GM23338 (cell line): Measurements from ENCODE around the gene MIGA1. TPM values are rescaled to one million over a fixed set of nuclear protein-coding genes. Genes with fewer than 3 reads are reported as not detected.
A peak's percentile ranks its signal among the peaks of the same experiment; 100 is the strongest.

ENCODE experiments used
- ATAC-seq: fragments of 200-7000 bp; cut with Tn5 transposase; 3 replicates; pipeline ENCODE4 v1.9.1; 2020
- DNase-seq: peaks from one replicate; pipeline ENCODE4 v3.0.0-alpha.2; 2015; ENCODE audit warnings: low spot score
- H2AFZ ChIP-seq: fragments of 200-600 bp; sonication (generic); 2 replicates; pipeline ENCODE4 v1.8.0; 2016; ENCODE audit warnings: antibody characterized with exemption, mild to moderate bottlenecking, moderate library complexity
- H3F3A ChIP-seq: fragments of 200-600 bp; sonication (generic); replicated peaks from 2 replicates; pipeline ENCODE4 v1.8.0; 2017; ENCODE audit warnings: antibody characterized with exemption, mixed run types, low read depth
- H3K27ac ChIP-seq: fragments of 200-600 bp; sonication (generic); 2 replicates; pipeline ENCODE4 v1.6.1; 2016; ENCODE audit warnings: low read depth
- H3K27me3 ChIP-seq: fragments of 200-600 bp; sonication (generic); 2 replicates; pipeline ENCODE4 v1.8.0; 2016; ENCODE audit warnings: mild to moderate bottlenecking, mixed run types, moderate library complexity; ENCODE audit not compliant: insufficient read depth
- H3K36me3 ChIP-seq: fragments of 200-600 bp; sonication (generic); 2 replicates; pipeline ENCODE4 v1.8.0; 2016; ENCODE audit warnings: mild to moderate bottlenecking; ENCODE audit not compliant: insufficient read depth
- H3K4me1 ChIP-seq: fragments of 200-600 bp; sonication (generic); 2 replicates; pipeline ENCODE4 v1.8.0; 2016; ENCODE audit warnings: mild to moderate bottlenecking, moderate library complexity; ENCODE audit not compliant: insufficient read depth
- H3K4me2 ChIP-seq: fragments of 200-600 bp; sonication (generic); 2 replicates; pipeline ENCODE4 v1.7.1; 2017; ENCODE audit warnings: mixed run types
- H3K4me3 ChIP-seq: fragments of 200-600 bp; sonication (generic); 2 replicates; pipeline ENCODE4 v1.6.1; 2016; ENCODE audit warnings: mixed run types
- H3K79me2 ChIP-seq: fragments of 200-600 bp; sonication (generic); replicated peaks from 2 replicates; pipeline ENCODE4 v1.8.0; 2017; ENCODE audit warnings: mild to moderate bottlenecking; ENCODE audit not compliant: insufficient read depth
- H3K9me2 ChIP-seq: fragments of 200-600 bp; sonication (generic); 2 replicates; pipeline ENCODE4 v1.8.0; 2017; ENCODE audit not compliant: insufficient read depth
- H4K20me1 ChIP-seq: fragments of 200-600 bp; sonication (generic); replicated peaks from 2 replicates; pipeline ENCODE4 v1.8.0; 2017; ENCODE audit warnings: mild to moderate bottlenecking; ENCODE audit not compliant: insufficient read depth
- H3K27ac Mint-ChIP-seq: 2 replicates; pipeline ENCODE4 v1.8.0; 2020; ENCODE audit warnings: inconsistent platforms, mild to moderate bottlenecking, moderate library complexity, mixed read lengths
- H3K27me3 Mint-ChIP-seq: 3 replicates; pipeline ENCODE4 v1.8.0; 2022; ENCODE audit warnings: low read depth, mild to moderate bottlenecking, moderate library complexity, mixed read lengths, inconsistent platforms; ENCODE audit not compliant: insufficient read depth, poor library complexity
- H3K36me3 Mint-ChIP-seq: 3 replicates; pipeline ENCODE4 v1.8.0; 2021; ENCODE audit warnings: low read depth, mild to moderate bottlenecking, inconsistent platforms, moderate library complexity, mixed read lengths
- H3K4me1 Mint-ChIP-seq: 3 replicates; pipeline ENCODE4 v1.8.0; 2020; ENCODE audit warnings: mild to moderate bottlenecking, inconsistent platforms, mixed read lengths
- H3K4me3 Mint-ChIP-seq: 3 replicates; pipeline ENCODE4 v1.8.0; 2021; ENCODE audit warnings: moderate library complexity, mild to moderate bottlenecking, inconsistent platforms, mixed read lengths
- H3K9me3 Mint-ChIP-seq: 3 replicates; pipeline ENCODE4 v1.8.0; 2020; ENCODE audit warnings: moderate library complexity, mild to moderate bottlenecking, inconsistent platforms, mixed read lengths
- CTCF ChIP-seq, 2 experiments: fragments of 200-600 bp in 1 of 2; sonication (generic) in 1 of 2; conservative IDR thresholded peaks; 2 replicates each; pipeline versions ENCODE4 v1.5.1 to v1.6.1; 2016 to 2017; ENCODE audit warnings: antibody characterized with exemption in 2 of 2, low read depth in 2 of 2, mild to moderate bottlenecking in 2 of 2, moderate library complexity in 1 of 2
- EZH2 ChIP-seq: fragments of 200-600 bp; sonication (generic); IDR thresholded peaks from one replicate; pipeline ENCODE4 v1.8.0; 2017; ENCODE audit warnings: antibody characterized with exemption, mild to moderate bottlenecking, low read depth; ENCODE audit not compliant: unreplicated experiment
- EZH2phosphoT487 ChIP-seq: fragments of 200-600 bp; sonication (generic); IDR thresholded peaks from one replicate; pipeline ENCODE4 v1.8.1; 2018; ENCODE audit warnings: antibody characterized with exemption; ENCODE audit not compliant: unreplicated experiment
- JUNB ChIP-seq: IDR thresholded peaks from one replicate; pipeline ENCODE4 v1.6.1; 2016; ENCODE audit warnings: antibody characterized with exemption; ENCODE audit not compliant: unreplicated experiment
- NANOG ChIP-seq: IDR thresholded peaks from 2 replicates; pipeline ENCODE4 v1.6.1; 2016; ENCODE audit warnings: antibody characterized with exemption, borderline replicate concordance
- POLR2AphosphoS5 ChIP-seq: IDR thresholded peaks from 2 replicates; pipeline ENCODE4 v1.6.1; 2016; ENCODE audit warnings: antibody characterized with exemption, low read depth
- STAT1 ChIP-seq: IDR thresholded peaks from one replicate; pipeline ENCODE4 v1.6.1; 2016; ENCODE audit warnings: antibody characterized with exemption; ENCODE audit not compliant: unreplicated experiment
- ZNF331 ChIP-seq: fragments of 250-450 bp; sonication (Bioruptor Pico); IDR thresholded peaks from 2 replicates; pipeline ENCODE4 v1.5.0; 2020; ENCODE audit warnings: low read depth, mild to moderate bottlenecking, moderate library complexity
- polyA plus RNA-seq: library from polyadenylated mRNA; unstranded; fragments of >200 nt; fragmentation: Nextera tagmentation; extraction: Ambion mirVana; gene quantifications from 2 replicates; pipeline ENCODE4 v1.2.1, GENCODE V29; 2016
- total RNA-seq: library from RNA; depleted of rRNA; stranded (reverse); fragments of >200 nt; shearing (Covaris generic); gene quantifications from 2 replicates; pipeline ENCODE4 v1.2.3, GENCODE V29; 2014
- TF ChIP-seq, protein P1 (sequence below): IDR thresholded peaks from 2 replicates; pipeline ENCODE4 v1.6.1; 2016; ENCODE audit warnings: antibody characterized with exemption
- TF ChIP-seq, protein P2 (sequence below): IDR thresholded peaks from one replicate; pipeline ENCODE4 v1.6.1; 2018; ENCODE audit warnings: antibody characterized with exemption; ENCODE audit not compliant: unreplicated experiment

The MIGA1 gene
- total and polyA plus RNA-seq, 2 experiments from 2014 or later = 3.4 to 7.5 TPM

GRCh38 chr1:77759071-77760028 lies 20.1 kb upstream of the MIGA1 start, which contains the start of gene USP33:
TSS of gene USP33 (minus strand) at chr1:77759852. CDS start at chr1:77741697, 18,155 bp downstream.
- TF ChIP-seq, protein P1, sequence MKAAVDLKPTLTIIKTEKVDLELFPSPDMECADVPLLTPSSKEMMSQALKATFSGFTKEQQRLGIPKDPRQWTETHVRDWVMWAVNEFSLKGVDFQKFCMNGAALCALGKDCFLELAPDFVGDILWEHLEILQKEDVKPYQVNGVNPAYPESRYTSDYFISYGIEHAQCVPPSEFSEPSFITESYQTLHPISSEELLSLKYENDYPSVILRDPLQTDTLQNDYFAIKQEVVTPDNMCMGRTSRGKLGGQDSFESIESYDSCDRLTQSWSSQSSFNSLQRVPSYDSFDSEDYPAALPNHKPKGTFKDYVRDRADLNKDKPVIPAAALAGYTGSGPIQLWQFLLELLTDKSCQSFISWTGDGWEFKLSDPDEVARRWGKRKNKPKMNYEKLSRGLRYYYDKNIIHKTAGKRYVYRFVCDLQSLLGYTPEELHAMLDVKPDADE = peak; percentile 57; the same call in 1 of the 2 replicates
- TF ChIP-seq POLR2AphosphoS5 = peak; percentile 82
- no peak for TF ChIP-seq EZH2
- no peak for TF ChIP-seq EZH2phosphoT487
- TF ChIP-seq ZNF331 (CRISPR knock-in tag) = no peak
- no peak for TF ChIP-seq JUNB
- TF ChIP-seq STAT1 = no peak
- Histone ChIP-seq H3K4me3 (peak within 1 kb of the TSS; percentile 78), H4K20me1 (peaks cover 22% of the 10 kb centered on the region), H3K4me2 (peak within 1 kb of the TSS; percentile 94), H3F3A (0 out of 2 replicates have a peak, but pooled peaks cover 5% of the 10 kb centered on the region), H2AFZ (peak within 1 kb of the TSS; percentile 94), H3K36me3 (no peaks in the 10 kb centered on the region), H3K27me3 (no peaks in the 10 kb centered on the region), H3K4me1 (peaks cover 12% of the 10 kb centered on the region), H3K9me2 (no peaks in the 10 kb centered on the region), H3K27ac (peak within 1 kb of the TSS; percentile 95), H3K79me2 (peaks cover 47% of the 10 kb centered on the region)
- peak within 1 kb of the TSS; percentile 93 for H3K4me3 Mint-ChIP-seq
- peak within 1 kb of the TSS; percentile 92 for H3K27ac Mint-ChIP-seq
- H3K4me1 Mint-ChIP-seq = peaks cover 21% of the 10 kb centered on the region
- no peaks in the 10 kb centered on the region; the same call in 2 of the 3 replicates for H3K36me3 Mint-ChIP-seq
- peaks cover 2% of the 10 kb centered on the region for H3K27me3 Mint-ChIP-seq
- H3K9me3 Mint-ChIP-seq = no peaks in the 10 kb centered on the region
- ATAC-seq = peak; percentile 96
- DNase-seq = peak; percentile 96

GRCh38 chr1:77762072-77762476 lies 17.4 kb upstream of the MIGA1 start:
- Histone ChIP-seq H4K20me1 (peaks cover 6% of the 10 kb centered on the region; the same call in 1 of the 2 replicates), H3K27me3 (no peaks in the 10 kb centered on the region), H3K27ac (no peak overlapping the region), H3F3A (0 out of 2 replicates have a peak, but pooled peaks cover 5% of the 10 kb centered on the region), H3K79me2 (peaks cover 20% of the 10 kb centered on the region), H2AFZ (no peak overlapping the region), H3K4me1 (peaks cover 12% of the 10 kb centered on the region), H3K36me3 (no peaks in the 10 kb centered on the region), H3K4me2 (no peak overlapping the region), H3K4me3 (no peak overlapping the region), H3K9me2 (no peaks in the 10 kb centered on the region)
- H3K36me3 Mint-ChIP-seq = no peaks in the 10 kb centered on the region; the same call in 2 of the 3 replicates
- no peak for ATAC-seq
- no peaks in the 10 kb centered on the region for H3K9me3 Mint-ChIP-seq
- no peak for DNase-seq
- H3K4me1 Mint-ChIP-seq = peaks cover 7% of the 10 kb centered on the region
- peaks cover 2% of the 10 kb centered on the region for H3K27me3 Mint-ChIP-seq
- H3K4me3 Mint-ChIP-seq = no peak overlapping the region
- no peak overlapping the region for H3K27ac Mint-ChIP-seq
- TF ChIP-seq, protein P2, sequence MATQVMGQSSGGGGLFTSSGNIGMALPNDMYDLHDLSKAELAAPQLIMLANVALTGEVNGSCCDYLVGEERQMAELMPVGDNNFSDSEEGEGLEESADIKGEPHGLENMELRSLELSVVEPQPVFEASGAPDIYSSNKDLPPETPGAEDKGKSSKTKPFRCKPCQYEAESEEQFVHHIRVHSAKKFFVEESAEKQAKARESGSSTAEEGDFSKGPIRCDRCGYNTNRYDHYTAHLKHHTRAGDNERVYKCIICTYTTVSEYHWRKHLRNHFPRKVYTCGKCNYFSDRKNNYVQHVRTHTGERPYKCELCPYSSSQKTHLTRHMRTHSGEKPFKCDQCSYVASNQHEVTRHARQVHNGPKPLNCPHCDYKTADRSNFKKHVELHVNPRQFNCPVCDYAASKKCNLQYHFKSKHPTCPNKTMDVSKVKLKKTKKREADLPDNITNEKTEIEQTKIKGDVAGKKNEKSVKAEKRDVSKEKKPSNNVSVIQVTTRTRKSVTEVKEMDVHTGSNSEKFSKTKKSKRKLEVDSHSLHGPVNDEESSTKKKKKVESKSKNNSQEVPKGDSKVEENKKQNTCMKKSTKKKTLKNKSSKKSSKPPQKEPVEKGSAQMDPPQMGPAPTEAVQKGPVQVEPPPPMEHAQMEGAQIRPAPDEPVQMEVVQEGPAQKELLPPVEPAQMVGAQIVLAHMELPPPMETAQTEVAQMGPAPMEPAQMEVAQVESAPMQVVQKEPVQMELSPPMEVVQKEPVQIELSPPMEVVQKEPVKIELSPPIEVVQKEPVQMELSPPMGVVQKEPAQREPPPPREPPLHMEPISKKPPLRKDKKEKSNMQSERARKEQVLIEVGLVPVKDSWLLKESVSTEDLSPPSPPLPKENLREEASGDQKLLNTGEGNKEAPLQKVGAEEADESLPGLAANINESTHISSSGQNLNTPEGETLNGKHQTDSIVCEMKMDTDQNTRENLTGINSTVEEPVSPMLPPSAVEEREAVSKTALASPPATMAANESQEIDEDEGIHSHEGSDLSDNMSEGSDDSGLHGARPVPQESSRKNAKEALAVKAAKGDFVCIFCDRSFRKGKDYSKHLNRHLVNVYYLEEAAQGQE = no peak
- TF ChIP-seq EZH2 (no peak), NANOG (no peak), JUNB (no peak), CTCF (conservative IDR thresholded peaks at IDR 0.05; ENCODE audit: low read depth in 2 of 2) (no peak), STAT1 (no peak)
- TF ChIP-seq, protein P1 = no peak
